Liver (tissue), 9 donors: Measurements from ENCODE around the gene AKR1C3. TPM values are rescaled to one million over a fixed set of nuclear protein-coding genes. Genes with fewer than 3 reads are reported as not detected.

Experiments used
- DNase-seq: peaks from one replicate; pipeline ENCODE4 v3.0.0-alpha.2; 2017; ENCODE audit warnings: low spot score
- H3K27ac ChIP-seq, 2 donors: one replicate each; pipeline ENCODE4 v1.7.0; 2013; ENCODE audit warnings: inconsistent platforms in 2 of 2, low read length in 2 of 2, control low read depth in 1 of 2, low read depth in 1 of 2, mild to moderate bottlenecking in 1 of 2
- H3K27me3 ChIP-seq, 4 donors: one replicate each; pipeline versions ENCODE4 v1.6.1 to v1.7.0; 2013; ENCODE audit warnings: low read length in 3 of 4, inconsistent platforms in 1 of 4, mild to moderate bottlenecking in 1 of 4, moderate library complexity in 1 of 4; ENCODE audit not compliant: control insufficient read depth in 4 of 4, insufficient read depth in 4 of 4
- H3K36me3 ChIP-seq, 4 donors: one replicate each; pipeline versions ENCODE4 v1.6.1 to v1.7.0; 2013; ENCODE audit warnings: low read length in 3 of 4, mild to moderate bottlenecking in 3 of 4, low read depth in 1 of 4, moderate library complexity in 1 of 4; ENCODE audit not compliant: control insufficient read depth in 4 of 4, insufficient read depth in 3 of 4
- H3K4me1 ChIP-seq, 4 donors: one replicate each; pipeline versions ENCODE4 v1.6.1 to v1.7.0; 2013; ENCODE audit warnings: low read length in 3 of 4, mild to moderate bottlenecking in 3 of 4, moderate library complexity in 1 of 4; ENCODE audit not compliant: control insufficient read depth in 4 of 4, insufficient read depth in 4 of 4
- H3K4me3 ChIP-seq, 3 donors: one replicate each; pipeline versions ENCODE4 v1.6.1 to v1.7.0; 2013; ENCODE audit warnings: low read length in 3 of 3, control low read depth in 1 of 3, low read depth in 1 of 3, mild to moderate bottlenecking in 1 of 3
- H3K9ac ChIP-seq, 2 donors: one replicate each; pipeline ENCODE4 v1.7.0; 2013; ENCODE audit warnings: low read length in 2 of 2, mild to moderate bottlenecking in 2 of 2, moderate library complexity in 2 of 2, control low read depth in 1 of 2, low read depth in 1 of 2
- H3K9me3 ChIP-seq, 4 donors: one replicate each; pipeline versions ENCODE4 v1.6.1 to v1.7.0; 2013; ENCODE audit warnings: low read length in 3 of 4; ENCODE audit not compliant: control insufficient read depth in 4 of 4
- ATF3 ChIP-seq: IDR thresholded peaks from 2 replicates; pipeline ENCODE4 v1.6.1; 2016; ENCODE audit warnings: antibody characterized with exemption
- CTCF ChIP-seq: fragments of 150-350 bp; IDR thresholded peaks from 2 replicates; pipeline ENCODE4 v1.5.1; 2017; ENCODE audit warnings: improper control_type of control experiment, low read depth, low read length; ENCODE audit not compliant: missing input control
- EGR1 ChIP-seq, 2 donors: IDR thresholded peaks; 2 replicates each; pipeline ENCODE4 v1.6.1; 2016 to 2018; ENCODE audit warnings: antibody characterized with exemption in 2 of 2, low read depth in 2 of 2
- FOXA1 ChIP-seq: IDR thresholded peaks from 2 replicates; pipeline ENCODE4 v1.6.1; 2016; ENCODE audit warnings: antibody characterized with exemption
- FOXA2 ChIP-seq: IDR thresholded peaks from 2 replicates; pipeline ENCODE4 v1.6.1; 2016; ENCODE audit warnings: antibody characterized with exemption
- GABPA ChIP-seq, 2 donors: IDR thresholded peaks in 1 of 2; conservative IDR thresholded peaks in 1 of 2; 2 replicates each; pipeline ENCODE4 v1.6.1; 2016; ENCODE audit warnings: antibody characterized with exemption in 2 of 2, mild to moderate bottlenecking in 1 of 2, moderate library complexity in 1 of 2
- HNF4A ChIP-seq, 2 donors: conservative IDR thresholded peaks; 2 replicates each; pipeline ENCODE4 v1.6.1; 2016; ENCODE audit warnings: antibody characterized with exemption in 2 of 2, mild to moderate bottlenecking in 2 of 2
- HNF4G ChIP-seq: IDR thresholded peaks from 2 replicates; pipeline ENCODE4 v1.6.1; 2016; ENCODE audit warnings: antibody characterized with exemption
- JUND ChIP-seq, 2 donors: IDR thresholded peaks; 2 replicates each; pipeline ENCODE4 v1.6.1; 2016; ENCODE audit warnings: antibody characterized with exemption in 2 of 2
- MAX ChIP-seq: IDR thresholded peaks from 2 replicates; pipeline ENCODE4 v1.6.1; 2016; ENCODE audit warnings: antibody characterized with exemption
- NR2F2 ChIP-seq: IDR thresholded peaks from 2 replicates; pipeline ENCODE4 v1.6.1; 2016; ENCODE audit warnings: antibody characterized with exemption
- RAD21 ChIP-seq, 2 donors: IDR thresholded peaks; 2 replicates each; pipeline ENCODE4 v1.6.1; 2016; ENCODE audit warnings: antibody characterized with exemption in 2 of 2, mild to moderate bottlenecking in 2 of 2
- REST ChIP-seq: IDR thresholded peaks from 2 replicates; pipeline ENCODE4 v1.6.1; 2016; ENCODE audit warnings: antibody characterized with exemption, mild to moderate bottlenecking
- RXRA ChIP-seq, 2 donors: IDR thresholded peaks; 2 replicates each; pipeline ENCODE4 v1.6.1; 2017 to 2018; ENCODE audit warnings: antibody characterized with exemption in 2 of 2, mild to moderate bottlenecking in 1 of 2
- SP1 ChIP-seq: IDR thresholded peaks from 2 replicates; pipeline ENCODE4 v1.6.1; 2018; ENCODE audit warnings: antibody characterized with exemption, mild to moderate bottlenecking
- TAF1 ChIP-seq: conservative IDR thresholded peaks from 2 replicates; pipeline ENCODE4 v1.6.1; 2016; ENCODE audit warnings: antibody characterized with exemption, mild to moderate bottlenecking
- YY1 ChIP-seq: IDR thresholded peaks from 2 replicates; pipeline ENCODE4 v1.6.1; 2016; ENCODE audit warnings: antibody characterized with exemption, mild to moderate bottlenecking
- ZBTB33 ChIP-seq: IDR thresholded peaks from 2 replicates; pipeline ENCODE4 v1.6.1; 2016; ENCODE audit warnings: antibody characterized with exemption
- WGBS: extraction: QIAGEN DNeasy Blood & Tissue Kit; methylation state at CpG from one replicate; pipeline ENCODE4 v1.1.7; 2013; 5-methylcytosine and 5-hydroxymethylcytosine counted together
- polyA plus RNA-seq, 2 donors: library from polyadenylated mRNA; stranded (reverse) in 1 of 2; unstranded in 1 of 2; fragments of 200-250 nt in 1 of 2; fragments of >200 nt in 1 of 2; fragmentation: Nextera tagmentation in 1 of 2; extraction: Ambion mirVana in 1 of 2; gene quantifications; one replicate each; pipeline versions ENCODE4 v1.2.1 to v1.2.3, GENCODE V29; 2013 to 2015
- total RNA-seq, 2 donors: library from RNA; depleted of rRNA; stranded (reverse); fragments of >200 nt; gene quantifications; one replicate each; pipeline ENCODE4 v1.2.3, GENCODE V29; 2014
- donor health status: healthy.
- donor health status: healthy.
- donor health status: healthy.
- donor health status: healthy.
- donor health status: healthy.

AKR1C3 gene
- total and polyA plus RNA-seq, 4 donors = 65.8 to 292 (median 174) TPM

GRCh38 chr10:5079306-5079830, 14.8 kb upstream of the AKR1C3 start:
- Histone ChIP-seq H3K27me3 (no peaks in the 10 kb centered on the region), H3K9me3 (no peaks in the 10 kb centered on the region), H3K9ac (no peak overlapping the region), H3K4me3 (no peak overlapping the region), H3K4me1 (no peaks in the 10 kb centered on the region), H3K36me3 (no peaks in the 10 kb centered on the region), H3K27ac (no peak overlapping the region)
- DNase-seq = no peak
- TF ChIP-seq ATF3 (no peak), JUND (IDR thresholded peaks at IDR 0.05) (no peak), HNF4A (conservative IDR thresholded peaks at IDR 0.05) (no peak), EGR1 (IDR thresholded peaks at IDR 0.05; ENCODE audit: low read depth in 2 of 2) (no peak), RXRA (IDR thresholded peaks at IDR 0.05) (no peak), RAD21 (IDR thresholded peaks at IDR 0.05) (no peak), NR2F2 (no peak), GABPA (IDR thresholded peaks at IDR 0.05 in 1 of 2, conservative IDR thresholded peaks at IDR 0.05 in 1 of 2) (no peak), TAF1 (no peak), REST (no peak), ZBTB33 (no peak), FOXA2 (no peak), HNF4G (no peak)
- 82% methylated on average over 2 of the region's 2 CpGs for WGBS

GRCh38 chr10:5079836-5080235, 14.4 kb upstream of the AKR1C3 start:
- Histone ChIP-seq H3K9me3 (no peaks in the 10 kb centered on the region), H3K27me3 (no peaks in the 10 kb centered on the region), H3K9ac (no peak overlapping the region), H3K27ac (no peak overlapping the region), H3K4me3 (no peak overlapping the region), H3K4me1 (no peaks in the 10 kb centered on the region), H3K36me3 (no peaks in the 10 kb centered on the region)
- DNase-seq = no peak
- WGBS = 91% methylated on average over 6 of the region's 6 CpGs
- TF ChIP-seq NR2F2 (no peak), FOXA2 (no peak), MAX (no peak), YY1 (no peak), FOXA1 (no peak), TAF1 (no peak), CTCF (no peak), HNF4G (no peak), EGR1 (IDR thresholded peaks at IDR 0.05; ENCODE audit: low read depth in 2 of 2) (no peak), RXRA (IDR thresholded peaks at IDR 0.05) (no peak), JUND (IDR thresholded peaks at IDR 0.05) (no peak), HNF4A (conservative IDR thresholded peaks at IDR 0.05) (no peak), SP1 (no peak), RAD21 (IDR thresholded peaks at IDR 0.05) (no peak), ATF3 (no peak), REST (no peak)
